Nephron progenitor cell (in vitro differentiated cells): ENCODE data around the gene KIRREL3.

ENCODE experiments used
- DNase-seq: peaks from one replicate; pipeline ENCODE4 v3.0.0; 2021
- H3K27ac Mint-ChIP-seq: 2 replicates; pipeline ENCODE4 v1.8.0; 2021; ENCODE audit warnings: mild to moderate bottlenecking, moderate library complexity, mixed read lengths
- H3K27me3 Mint-ChIP-seq: 2 replicates; pipeline ENCODE4 v1.8.0; 2021; ENCODE audit warnings: mild to moderate bottlenecking, low read depth, mixed read lengths; ENCODE audit not compliant: poor library complexity
- H3K36me3 Mint-ChIP-seq: 2 replicates; pipeline ENCODE4 v1.8.0; 2021; ENCODE audit warnings: low read depth, mixed read lengths
- H3K4me1 Mint-ChIP-seq: 2 replicates; pipeline ENCODE4 v1.8.0; 2021; ENCODE audit warnings: mixed read lengths
- H3K4me3 Mint-ChIP-seq: 2 replicates; pipeline ENCODE4 v1.8.0; 2021; ENCODE audit warnings: mild to moderate bottlenecking, moderate library complexity, mixed read lengths
- H3K9me3 Mint-ChIP-seq: 2 replicates; pipeline ENCODE4 v1.8.0; 2021; ENCODE audit warnings: mild to moderate bottlenecking, moderate library complexity, mixed read lengths
- TF ChIP-seq, protein P1 (sequence below): fragments of 200-600 bp; sonication (generic); IDR thresholded peaks from 2 replicates; pipeline ENCODE4 v1.5.0; 2021; ENCODE audit warnings: antibody characterized with exemption

The KIRREL3 gene

DNA sequence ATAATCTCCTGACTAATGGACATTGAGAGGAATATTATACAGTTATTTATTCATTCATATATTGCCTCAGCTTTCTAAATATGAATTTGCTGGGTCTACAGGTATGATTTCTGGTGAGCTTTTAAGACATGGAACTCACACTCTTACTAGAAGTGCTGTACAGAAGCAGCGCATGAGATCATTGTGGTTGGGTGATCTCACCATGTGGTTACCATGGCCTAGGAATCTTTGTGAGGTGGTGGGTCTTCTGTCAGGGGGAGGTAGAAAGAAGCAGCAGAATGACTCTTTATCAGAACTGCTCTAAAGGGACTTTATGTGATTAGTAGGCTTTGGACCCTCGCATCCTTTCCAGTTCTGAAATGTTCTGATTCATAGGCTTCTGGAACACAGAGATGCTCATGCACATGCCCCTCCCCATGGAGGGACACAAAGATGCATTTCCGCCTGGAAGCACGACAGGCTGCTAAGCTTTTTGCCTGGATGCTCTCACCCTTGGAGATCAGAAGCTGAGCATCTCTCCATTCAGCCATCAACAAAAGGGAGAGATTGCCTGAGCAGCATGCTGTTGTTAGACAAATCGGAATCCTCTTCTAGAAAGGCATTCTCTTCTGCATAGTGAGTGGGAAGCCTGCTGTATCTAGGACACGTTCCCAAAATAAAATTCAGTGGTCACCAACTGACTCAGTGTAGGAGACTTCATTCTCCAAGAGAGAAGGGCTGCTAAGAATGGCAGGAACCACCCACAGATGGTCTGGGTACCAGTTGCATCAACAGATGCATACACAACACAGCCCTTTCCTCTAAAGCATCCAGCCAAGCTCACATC is 51.3 kb downstream of the KIRREL3 start:
- Mint-ChIP-seq H3K9me3 (no peaks in the 10 kb centered on the region), H3K4me3 (no peak overlapping the region), H3K4me1 (peaks cover 9% of the 10 kb centered on the region), H3K27me3 (peaks cover 4% of the 10 kb centered on the region), H3K27ac (no peak overlapping the region), H3K36me3 (no peaks in the 10 kb centered on the region)
- DNase-seq, result no peak
- TF ChIP-seq, protein P1, sequence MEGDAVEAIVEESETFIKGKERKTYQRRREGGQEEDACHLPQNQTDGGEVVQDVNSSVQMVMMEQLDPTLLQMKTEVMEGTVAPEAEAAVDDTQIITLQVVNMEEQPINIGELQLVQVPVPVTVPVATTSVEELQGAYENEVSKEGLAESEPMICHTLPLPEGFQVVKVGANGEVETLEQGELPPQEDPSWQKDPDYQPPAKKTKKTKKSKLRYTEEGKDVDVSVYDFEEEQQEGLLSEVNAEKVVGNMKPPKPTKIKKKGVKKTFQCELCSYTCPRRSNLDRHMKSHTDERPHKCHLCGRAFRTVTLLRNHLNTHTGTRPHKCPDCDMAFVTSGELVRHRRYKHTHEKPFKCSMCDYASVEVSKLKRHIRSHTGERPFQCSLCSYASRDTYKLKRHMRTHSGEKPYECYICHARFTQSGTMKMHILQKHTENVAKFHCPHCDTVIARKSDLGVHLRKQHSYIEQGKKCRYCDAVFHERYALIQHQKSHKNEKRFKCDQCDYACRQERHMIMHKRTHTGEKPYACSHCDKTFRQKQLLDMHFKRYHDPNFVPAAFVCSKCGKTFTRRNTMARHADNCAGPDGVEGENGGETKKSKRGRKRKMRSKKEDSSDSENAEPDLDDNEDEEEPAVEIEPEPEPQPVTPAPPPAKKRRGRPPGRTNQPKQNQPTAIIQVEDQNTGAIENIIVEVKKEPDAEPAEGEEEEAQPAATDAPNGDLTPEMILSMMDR, result no peak

DNA sequence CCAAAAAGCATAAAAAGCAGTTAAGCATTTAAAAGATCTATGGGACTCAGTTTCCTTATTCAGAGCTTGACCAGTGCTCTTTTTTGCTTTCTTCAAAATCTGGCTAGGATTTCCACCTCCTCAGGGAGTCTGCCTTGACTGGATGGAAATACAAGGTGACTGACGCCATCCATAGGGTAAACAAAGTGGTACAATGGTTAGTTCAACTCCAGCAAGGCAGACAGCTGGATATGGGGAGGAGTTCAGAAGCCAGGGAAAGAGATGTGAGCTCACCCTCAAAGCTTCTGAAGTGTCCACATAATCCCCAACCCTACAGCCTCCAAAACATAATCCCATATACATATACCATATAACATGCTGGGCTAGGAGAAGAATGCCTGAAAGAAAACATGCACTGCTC is 52.0 kb downstream of the KIRREL3 start:
- Mint-ChIP-seq H3K27ac (no peak overlapping the region), H3K9me3 (no peaks in the 10 kb centered on the region), H3K27me3 (peaks cover 4% of the 10 kb centered on the region), H3K36me3 (no peaks in the 10 kb centered on the region), H3K4me3 (no peak overlapping the region), H3K4me1 (peaks cover 9% of the 10 kb centered on the region)
- no peak for DNase-seq
- TF ChIP-seq, protein P1, result no peak

DNA sequence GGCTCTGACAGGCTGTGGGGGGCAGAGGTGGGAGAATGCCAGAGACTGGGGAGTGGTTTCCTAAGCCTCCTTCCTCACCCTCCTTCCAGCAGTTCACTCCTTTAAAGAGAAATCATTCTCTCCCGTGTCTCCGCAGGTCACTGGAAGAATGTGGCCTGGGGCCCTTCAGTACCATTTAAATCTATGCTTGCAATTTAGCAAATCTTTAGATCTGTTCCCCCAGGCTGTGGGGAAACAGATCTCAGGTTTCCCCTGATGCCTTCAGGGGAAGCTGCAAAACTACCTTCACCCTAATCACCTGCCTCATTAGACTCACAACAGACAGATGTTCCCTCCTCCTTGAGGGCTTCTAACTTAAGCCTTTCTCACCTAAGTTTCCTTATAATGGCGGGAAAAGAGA is 55.3 kb downstream of the KIRREL3 start:
- TF ChIP-seq, protein P1, result no peak
- DNase-seq, result no peak
- Mint-ChIP-seq H3K27me3 (peaks cover 4% of the 10 kb centered on the region), H3K9me3 (no peaks in the 10 kb centered on the region), H3K27ac (peak overlapping the region; percentile 27), H3K36me3 (no peaks in the 10 kb centered on the region), H3K4me1 (peaks cover 9% of the 10 kb centered on the region), H3K4me3 (no peak overlapping the region)

DNA sequence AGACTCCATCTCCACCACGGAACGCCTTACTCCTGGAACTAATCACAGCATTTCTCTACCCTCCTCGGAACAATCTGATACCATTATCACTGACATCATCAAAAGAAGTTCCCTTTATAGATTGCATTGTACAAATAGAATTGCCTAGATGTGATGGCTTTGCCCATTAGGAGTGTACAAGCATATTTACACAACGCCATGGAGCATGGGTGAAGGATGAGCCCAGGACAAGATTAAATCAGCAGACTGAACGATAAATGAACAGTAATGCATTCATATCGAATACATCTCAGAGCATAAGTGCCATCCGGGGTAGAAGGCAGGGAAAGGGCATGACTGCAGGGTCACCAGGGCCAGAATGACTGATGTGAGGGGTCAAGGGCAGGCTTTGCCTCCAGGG is 57.3 kb downstream of the KIRREL3 start:
- H3K4me3 Mint-ChIP-seq, result no peak overlapping the region

DNA sequence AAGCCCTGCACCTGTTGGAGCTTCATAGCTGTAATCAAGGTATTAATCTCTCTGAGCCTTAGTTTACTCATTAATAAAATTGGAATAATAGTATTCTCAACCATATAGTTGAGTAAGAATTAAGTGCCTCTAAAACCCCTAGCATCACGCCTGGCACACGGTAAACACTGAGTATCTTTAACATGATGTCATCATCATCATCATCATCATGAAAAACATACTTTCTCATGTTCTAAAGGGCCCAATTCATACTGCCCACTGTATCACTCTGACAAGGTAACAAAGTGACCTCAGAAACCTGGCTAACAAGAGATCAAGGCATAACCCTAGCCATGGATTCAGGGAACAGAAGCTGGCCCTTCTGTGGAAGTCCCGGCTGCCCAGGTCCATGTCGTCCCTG is 58.4 kb downstream of the KIRREL3 start:
- no peaks in the 10 kb centered on the region for H3K9me3 Mint-ChIP-seq
- peaks cover 4% of the 10 kb centered on the region for H3K27me3 Mint-ChIP-seq
- no peak overlapping the region for H3K27ac Mint-ChIP-seq
- H3K4me1 Mint-ChIP-seq, result peaks cover 9% of the 10 kb centered on the region
- H3K36me3 Mint-ChIP-seq, result no peaks in the 10 kb centered on the region
- TF ChIP-seq, protein P1, result no peak
- no peak for DNase-seq
- H3K4me3 Mint-ChIP-seq, result no peak overlapping the region

More for the DNA sequence above, 57.3 kb downstream of the KIRREL3 start:
- H3K27me3 Mint-ChIP-seq, result peaks cover 4% of the 10 kb centered on the region
- H3K4me1 Mint-ChIP-seq, result peaks cover 9% of the 10 kb centered on the region
- TF ChIP-seq, protein P1, result no peak
- DNase-seq, result no peak
- H3K9me3 Mint-ChIP-seq, result no peaks in the 10 kb centered on the region
- no peaks in the 10 kb centered on the region for H3K36me3 Mint-ChIP-seq
- no peak overlapping the region for H3K27ac Mint-ChIP-seq

DNA sequence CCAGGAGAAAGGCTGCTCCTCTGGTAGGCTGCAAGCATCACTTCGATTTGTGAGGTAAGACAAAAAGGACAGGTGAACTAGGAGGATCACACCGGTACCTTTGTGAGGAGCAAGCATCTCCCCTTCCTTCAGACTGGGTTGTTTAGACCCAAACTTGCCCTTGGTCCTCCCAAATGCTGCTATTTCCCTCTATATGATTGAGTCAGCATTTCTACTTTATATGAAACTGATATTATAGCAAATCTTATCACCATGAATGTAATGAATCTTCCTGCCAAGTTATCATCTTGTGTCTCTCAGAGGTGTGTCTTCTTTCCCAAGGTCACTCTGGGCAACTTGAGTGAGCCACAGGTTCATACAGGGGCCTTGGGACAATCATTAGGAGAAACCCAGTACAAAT is 61.0 kb downstream of the KIRREL3 start:
- H3K27ac Mint-ChIP-seq, result no peak overlapping the region
- no peak for DNase-seq
- H3K4me3 Mint-ChIP-seq, result no peak overlapping the region
- peaks cover 13% of the 10 kb centered on the region for H3K9me3 Mint-ChIP-seq
- H3K36me3 Mint-ChIP-seq, result peaks cover 5% of the 10 kb centered on the region
- no peaks in the 10 kb centered on the region for H3K4me1 Mint-ChIP-seq
- TF ChIP-seq, protein P1, result no peak
- no peaks in the 10 kb centered on the region for H3K27me3 Mint-ChIP-seq
